Stimulated activated naive B cell treated with anti-CD40 and anti-IgM and Interleukin-4, amounts not matched to agents 10 μg/mL and 1 μg/mL and 100 μg/mL, for 72 hours (primary cell): Measurements from ENCODE around the gene TNS2.

ENCODE experiments used
- ATAC-seq, 2 donors: fragments of 150-1000 bp; cut with Tn5 transposase; replicated peaks; 2 replicates each; pipeline ENCODE4 v1.10.0; 2021; ENCODE audit warnings: moderate library complexity in 1 of 2
- DNase-seq: peaks from one replicate; pipeline ENCODE4 v3.0.0; 2021
- H3K27ac Mint-ChIP-seq: one replicate; pipeline ENCODE4 v1.8.0; 2022; ENCODE audit warnings: mild to moderate bottlenecking, mixed read lengths
- H3K27me3 Mint-ChIP-seq, 2 donors: one replicate each; pipeline ENCODE4 v1.8.0; 2022; ENCODE audit warnings: mixed read lengths in 2 of 2
- H3K36me3 Mint-ChIP-seq, 2 donors: one replicate each; pipeline ENCODE4 v1.8.0; 2022; ENCODE audit warnings: mixed read lengths in 2 of 2, mild to moderate bottlenecking in 1 of 2
- H3K4me1 Mint-ChIP-seq, 2 donors: one replicate each; pipeline ENCODE4 v1.8.0; 2022; ENCODE audit warnings: mixed read lengths in 2 of 2, mild to moderate bottlenecking in 1 of 2
- H3K4me3 Mint-ChIP-seq, 2 donors: one replicate each; pipeline ENCODE4 v1.8.0; 2022; ENCODE audit warnings: mild to moderate bottlenecking in 2 of 2, mixed read lengths in 2 of 2, moderate library complexity in 1 of 2
- H3K9me3 Mint-ChIP-seq, 2 donors: one replicate each; pipeline ENCODE4 v1.8.0; 2022; ENCODE audit warnings: mixed read lengths in 2 of 2, mild to moderate bottlenecking in 1 of 2

TNS2 gene

GRCh38 chr12:53065975-53066931 is 16.4 kb downstream of the TNS2 start:
- Mint-ChIP-seq H3K36me3 (peaks cover 36 to 62% of the 10 kb centered on the region in 2 donors), H3K4me3 (no peak overlapping the region), H3K27ac (no peak overlapping the region), H3K9me3 (no peaks in the 10 kb centered on the region), H3K4me1 (peaks cover 11 to 16% of the 10 kb centered on the region in 2 donors), H3K27me3 (no peaks in the 10 kb centered on the region)
- DNase-seq (no peak), ATAC-seq (peak; percentile 68 to 75)

- ATAC-seq (peak in 1 of 2 donors; percentile 25), DNase-seq (no peak)
- Mint-ChIP-seq H3K27me3 (no peaks in the 10 kb centered on the region), H3K4me1 (peaks cover 17 to 24% of the 10 kb centered on the region in 2 donors), H3K27ac (peak overlapping the region; percentile 86), H3K4me3 (no peak overlapping the region), H3K9me3 (no peaks in the 10 kb centered on the region), H3K36me3 (peaks cover 43 to 73% of the 10 kb centered on the region in 2 donors)
Observed at GRCh38 chr12:53067074-53067992, 17.5 kb downstream of the TNS2 start.

- no peaks in the 10 kb centered on the region for H3K9me3 Mint-ChIP-seq
- H3K27me3 Mint-ChIP-seq: no peaks in the 10 kb centered on the region
- no peak overlapping the region for H3K4me3 Mint-ChIP-seq
- H3K4me1 Mint-ChIP-seq: peaks cover 22 to 32% of the 10 kb centered on the region in 2 donors
- ATAC-seq: no peak
- no peak for DNase-seq
- peaks cover 46 to 82% of the 10 kb centered on the region in 2 donors for H3K36me3 Mint-ChIP-seq
- H3K27ac Mint-ChIP-seq: peak overlapping the region; percentile 63
Observed at GRCh38 chr12:53067993-53068770, 18.3 kb downstream of the TNS2 start.

GRCh38 chr12:53068811-53069585 is 19.1 kb downstream of the TNS2 start:
- Mint-ChIP-seq H3K27me3 (no peaks in the 10 kb centered on the region), H3K36me3 (peaks cover 46 to 82% of the 10 kb centered on the region in 2 donors), H3K4me3 (no peak overlapping the region), H3K27ac (peak overlapping the region; percentile 70), H3K9me3 (no peaks in the 10 kb centered on the region), H3K4me1 (peaks cover 23 to 37% of the 10 kb centered on the region in 2 donors)
- DNase-seq (no peak), ATAC-seq (no peak)

- no peak for ATAC-seq
- Mint-ChIP-seq H3K4me3 (no peak overlapping the region), H3K9me3 (no peaks in the 10 kb centered on the region), H3K4me1 (peaks cover 28 to 45% of the 10 kb centered on the region in 2 donors), H3K36me3 (peaks cover 50 to 85% of the 10 kb centered on the region in 2 donors), H3K27me3 (no peaks in the 10 kb centered on the region), H3K27ac (no peak overlapping the region)
- DNase-seq: no peak
Observed at GRCh38 chr12:53069621-53070410, 20.0 kb downstream of the TNS2 start.

GRCh38 chr12:53070877-53071492 is 21.1 kb downstream of the TNS2 start:
- ATAC-seq (peak; percentile 41 to 45), DNase-seq (no peak)
- Mint-ChIP-seq H3K4me3 (no peak overlapping the region), H3K9me3 (no peaks in the 10 kb centered on the region), H3K27me3 (no peaks in the 10 kb centered on the region), H3K27ac (no peak overlapping the region), H3K4me1 (peaks cover 34 to 51% of the 10 kb centered on the region in 2 donors), H3K36me3 (peaks cover 45 to 83% of the 10 kb centered on the region in 2 donors)

- Mint-ChIP-seq H3K36me3 (peaks cover 41 to 80% of the 10 kb centered on the region in 2 donors), H3K4me3 (no peak overlapping the region), H3K27me3 (no peaks in the 10 kb centered on the region), H3K9me3 (no peaks in the 10 kb centered on the region), H3K4me1 (peaks cover 34 to 50% of the 10 kb centered on the region in 2 donors), H3K27ac (no peak overlapping the region)
- no peak for ATAC-seq
- DNase-seq: no peak
Observed at GRCh38 chr12:53071591-53072551, 22.0 kb downstream of the TNS2 start.

GRCh38 chr12:53073881-53074280 is 24.0 kb downstream of the TNS2 start:
- DNase-seq: no peak
- peak overlapping the region; percentile 25 for H3K27ac Mint-ChIP-seq
- no peaks in the 10 kb centered on the region for H3K27me3 Mint-ChIP-seq
- no peak for ATAC-seq
- no peak overlapping the region for H3K4me3 Mint-ChIP-seq
- H3K36me3 Mint-ChIP-seq: peaks cover 37 to 72% of the 10 kb centered on the region in 2 donors
- peaks cover 40 to 53% of the 10 kb centered on the region in 2 donors for H3K4me1 Mint-ChIP-seq
- no peaks in the 10 kb centered on the region for H3K9me3 Mint-ChIP-seq

GRCh38 chr12:53074283-53074998 is 24.6 kb downstream of the TNS2 start:
- Mint-ChIP-seq H3K27ac (peak overlapping the region; percentile 75), H3K36me3 (peaks cover 37 to 69% of the 10 kb centered on the region in 2 donors), H3K9me3 (no peaks in the 10 kb centered on the region), H3K27me3 (no peaks in the 10 kb centered on the region), H3K4me1 (peaks cover 39 to 53% of the 10 kb centered on the region in 2 donors), H3K4me3 (no peak overlapping the region)
- ATAC-seq (no peak), DNase-seq (no peak)

- H3K27ac Mint-ChIP-seq: peak overlapping the region; percentile 84
- peaks cover 37 to 67% of the 10 kb centered on the region in 2 donors for H3K36me3 Mint-ChIP-seq
- ATAC-seq (no peak), DNase-seq (no peak)
- H3K9me3 Mint-ChIP-seq: no peaks in the 10 kb centered on the region
- no peaks in the 10 kb centered on the region for H3K27me3 Mint-ChIP-seq
- peaks cover 42 to 58% of the 10 kb centered on the region in 2 donors for H3K4me1 Mint-ChIP-seq
- no peak overlapping the region for H3K4me3 Mint-ChIP-seq
Observed at GRCh38 chr12:53074999-53075370, 25.1 kb downstream of the TNS2 start.

- H3K27me3 Mint-ChIP-seq: no peaks in the 10 kb centered on the region
- no peak overlapping the region for H3K4me3 Mint-ChIP-seq
- H3K36me3 Mint-ChIP-seq: peaks cover 37 to 53% of the 10 kb centered on the region in 2 donors
- DNase-seq (no peak), ATAC-seq (no peak)
- H3K9me3 Mint-ChIP-seq: no peaks in the 10 kb centered on the region
- peaks cover 39 to 68% of the 10 kb centered on the region in 2 donors for H3K4me1 Mint-ChIP-seq
- H3K27ac Mint-ChIP-seq: no peak overlapping the region
Observed at GRCh38 chr12:53076461-53076860, 26.6 kb downstream of the TNS2 start.
